Trophoblast cell (in vitro differentiated cells and primary cell): ENCODE measurements around the gene AKAP7.

ENCODE experiments used
- DNase-seq, 2 donors: peaks; one replicate each; pipeline ENCODE4 v3.0.0-alpha.2; 2016
- H2AFZ ChIP-seq: 2 replicates; pipeline ENCODE4 v1.6.1; 2013; ENCODE audit warnings: low read length, moderate library complexity, mild to moderate bottlenecking; ENCODE audit not compliant: insufficient read depth, poor library complexity
- H2AK5ac ChIP-seq: 2 replicates; pipeline ENCODE4 v1.6.1; 2013; ENCODE audit warnings: mild to moderate bottlenecking, low read length
- H2BK120ac ChIP-seq: 2 replicates; pipeline ENCODE4 v1.6.1; 2013; ENCODE audit warnings: low read length, mild to moderate bottlenecking, moderate library complexity; ENCODE audit not compliant: insufficient read depth, poor library complexity
- H2BK12ac ChIP-seq: 2 replicates; pipeline ENCODE4 v1.6.1; 2013; ENCODE audit warnings: mild to moderate bottlenecking, low read length, moderate library complexity
- H2BK5ac ChIP-seq: 2 replicates; pipeline ENCODE4 v1.6.1; 2013; ENCODE audit warnings: low read length, low read depth, moderate library complexity, mild to moderate bottlenecking; ENCODE audit not compliant: poor library complexity
- H3K14ac ChIP-seq: 2 replicates; pipeline ENCODE4 v1.6.1; 2013; ENCODE audit warnings: mild to moderate bottlenecking, low read length
- H3K18ac ChIP-seq: 2 replicates; pipeline ENCODE4 v1.6.1; 2013; ENCODE audit warnings: mild to moderate bottlenecking, low read length
- H3K23ac ChIP-seq: 2 replicates; pipeline ENCODE4 v1.6.1; 2013; ENCODE audit warnings: low read length
- H3K27ac ChIP-seq: 2 replicates; pipeline ENCODE4 v1.5.1; 2013; ENCODE audit warnings: low read depth, mild to moderate bottlenecking, inconsistent platforms, low read length, moderate library complexity
- H3K27me3 ChIP-seq: 2 replicates; pipeline ENCODE4 v1.6.1; 2013; ENCODE audit warnings: inconsistent platforms, mild to moderate bottlenecking, low read length, moderate library complexity; ENCODE audit not compliant: insufficient read depth
- H3K36me3 ChIP-seq, 2 experiments: 1 replicate in 1 of 2; 2 replicates in 1 of 2; pipeline ENCODE4 v1.6.1; 2013; ENCODE audit warnings: low read length in 2 of 2, mild to moderate bottlenecking in 2 of 2, moderate library complexity in 1 of 2; ENCODE audit not compliant: insufficient read depth in 2 of 2, control insufficient read depth in 1 of 2
- H3K4ac ChIP-seq: 2 replicates; pipeline ENCODE4 v1.6.1; 2013; ENCODE audit warnings: low read depth, mild to moderate bottlenecking, low read length, moderate library complexity
- H3K4me1 ChIP-seq, 2 experiments: 1 replicate in 1 of 2; 2 replicates in 1 of 2; pipeline ENCODE4 v1.6.1; 2013; ENCODE audit warnings: low read length in 2 of 2, mild to moderate bottlenecking in 2 of 2, moderate library complexity in 1 of 2; ENCODE audit not compliant: insufficient read depth in 2 of 2, control insufficient read depth in 1 of 2
- H3K4me2 ChIP-seq: 2 replicates; pipeline ENCODE4 v1.6.1; 2013; ENCODE audit warnings: inconsistent platforms, mild to moderate bottlenecking, low read length, moderate library complexity
- H3K4me3 ChIP-seq: 2 replicates; pipeline ENCODE4 v1.5.1; 2013; ENCODE audit warnings: mild to moderate bottlenecking, low read depth, low read length, inconsistent platforms
- H3K79me1 ChIP-seq: one replicate; pipeline ENCODE4 v1.6.1; 2013; ENCODE audit warnings: low read length
- H3K79me2 ChIP-seq: 2 replicates; pipeline ENCODE4 v1.6.1; 2013; ENCODE audit warnings: low read length, mild to moderate bottlenecking; ENCODE audit not compliant: control insufficient read depth, insufficient read depth, poor library complexity
- H3K9ac ChIP-seq: 2 replicates; pipeline ENCODE4 v1.6.1; 2013; ENCODE audit warnings: mild to moderate bottlenecking, low read length
- H3K9me3 ChIP-seq: 2 replicates; pipeline ENCODE4 v1.6.1; 2013; ENCODE audit warnings: low read depth, mild to moderate bottlenecking, control low read depth, inconsistent platforms, low read length; ENCODE audit not compliant: insufficient read depth
- H4K12ac ChIP-seq: 2 replicates; pipeline ENCODE4 v1.6.1; 2013; ENCODE audit warnings: low read depth, mild to moderate bottlenecking, low read length, moderate library complexity
- H4K8ac ChIP-seq: 2 replicates; pipeline ENCODE4 v1.6.1; 2013; ENCODE audit warnings: low read depth, mild to moderate bottlenecking, low read length, moderate library complexity
- H4K91ac ChIP-seq: one replicate; pipeline ENCODE4 v1.6.1; 2013; ENCODE audit warnings: low read depth, mild to moderate bottlenecking, low read length, moderate library complexity
- WGBS: extraction: QIAGEN DNeasy Blood & Tissue Kit; methylation state at CpG from one replicate; pipeline ENCODE4 v1.1.7; 2013; ENCODE audit warnings: missing lambda C conversion rate; ENCODE audit not compliant: insufficient read length, insufficient coverage; ENCODE audit errors: extremely low coverage; 5-methylcytosine and 5-hydroxymethylcytosine counted together

AKAP7 gene

GRCh38 chr6:131265939-131266338 is 130.7 kb downstream of the AKAP7 start:
- H3K14ac ChIP-seq = peak overlapping the region; percentile 51
- no peak overlapping the region for H4K91ac ChIP-seq
- H3K4me1 ChIP-seq = no peaks in the 10 kb centered on the region
- H3K27me3 ChIP-seq = no peaks in the 10 kb centered on the region
- no peaks in the 10 kb centered on the region for H3K9me3 ChIP-seq
- no peak overlapping the region for H3K4me2 ChIP-seq
- no peak overlapping the region for H2AFZ ChIP-seq
- no peak overlapping the region for H3K23ac ChIP-seq
- no peak overlapping the region for H2BK12ac ChIP-seq
- H2BK120ac ChIP-seq = no peak overlapping the region
- DNase-seq = no peak
- H3K36me3 ChIP-seq = no peaks in the 10 kb centered on the region
- no CpG with 5 or more reads among the region's 4 CpGs for WGBS
- no peak overlapping the region for H3K9ac ChIP-seq
- no peak overlapping the region for H3K27ac ChIP-seq
- no peak overlapping the region for H4K8ac ChIP-seq
- no peak overlapping the region for H2BK5ac ChIP-seq
- H4K12ac ChIP-seq = no peak overlapping the region
- no peak overlapping the region for H3K4ac ChIP-seq
- H3K18ac ChIP-seq = no peak overlapping the region
- no peaks in the 10 kb centered on the region for H3K79me1 ChIP-seq
- no peak overlapping the region for H3K4me3 ChIP-seq
- H3K79me2 ChIP-seq = no peaks in the 10 kb centered on the region
- no peak overlapping the region for H2AK5ac ChIP-seq

- Histone ChIP-seq H3K4me2 (no peak overlapping the region), H3K9me3 (no peaks in the 10 kb centered on the region), H3K23ac (no peak overlapping the region), H2BK120ac (no peak overlapping the region), H4K91ac (no peak overlapping the region), H3K4ac (no peak overlapping the region), H3K27me3 (no peaks in the 10 kb centered on the region), H2BK5ac (no peak overlapping the region), H4K12ac (no peak overlapping the region), H3K79me1 (no peaks in the 10 kb centered on the region), H3K79me2 (no peaks in the 10 kb centered on the region), H2BK12ac (no peak overlapping the region), H3K9ac (no peak overlapping the region), H3K18ac (no peak overlapping the region), H2AK5ac (no peak overlapping the region), H3K4me3 (no peak overlapping the region), H3K4me1 (no peaks in the 10 kb centered on the region), H2AFZ (no peak overlapping the region), H3K27ac (no peak overlapping the region), H3K36me3 (no peaks in the 10 kb centered on the region), H3K14ac (no peak overlapping the region), H4K8ac (no peak overlapping the region)
- no CpG with 5 or more reads among the region's 5 CpGs for WGBS
- DNase-seq = no peak
These were observed 133.0 kb downstream of the AKAP7 start for GRCh38 chr6:131268303-131268702.

DNA sequence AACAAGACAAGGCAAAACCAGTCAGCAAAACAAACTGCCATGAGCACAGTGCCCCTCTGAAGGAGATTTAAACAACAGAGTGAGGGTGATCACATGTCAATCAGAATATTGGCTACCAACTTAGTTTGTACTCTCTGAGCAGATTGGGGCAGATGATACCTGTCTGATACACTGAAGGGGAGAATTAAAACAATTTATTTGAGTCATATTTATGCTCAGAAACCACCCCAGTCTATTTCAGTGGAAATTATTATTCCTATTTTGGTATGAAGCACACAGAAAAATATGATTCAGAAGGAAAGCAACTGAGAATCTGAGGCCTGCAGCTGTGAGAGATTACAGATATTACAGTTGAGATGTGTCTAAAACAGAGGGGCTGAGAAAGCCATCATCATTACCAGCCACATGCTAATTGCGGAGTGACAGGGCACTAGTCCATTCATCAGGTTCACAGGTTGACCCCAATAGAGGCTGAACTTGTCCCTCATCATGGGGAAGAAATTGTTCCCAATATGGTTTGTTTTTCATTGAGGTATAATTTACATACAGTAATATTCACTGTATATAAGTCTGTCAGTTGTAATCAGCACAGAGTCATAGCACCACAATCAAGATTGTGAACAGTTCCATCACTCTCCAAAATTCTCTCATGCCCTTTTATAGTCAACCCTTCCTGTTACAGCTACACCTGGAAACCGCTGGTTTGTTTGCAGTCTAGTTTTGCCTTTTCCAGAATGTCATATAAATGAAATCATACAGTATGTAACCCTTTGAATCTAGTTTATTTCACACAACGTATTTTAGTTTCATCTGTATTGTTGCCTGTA is 134.5 kb downstream of the AKAP7 start:
- Histone ChIP-seq H3K9ac (no peak overlapping the region), H3K79me1 (no peaks in the 10 kb centered on the region), H2AK5ac (no peak overlapping the region), H3K27ac (no peak overlapping the region), H3K4me3 (no peak overlapping the region), H3K4me2 (no peak overlapping the region), H2AFZ (no peak overlapping the region), H3K14ac (no peak overlapping the region), H3K9me3 (no peaks in the 10 kb centered on the region), H4K91ac (no peak overlapping the region), H3K23ac (no peak overlapping the region), H3K27me3 (no peaks in the 10 kb centered on the region), H3K4me1 (no peaks in the 10 kb centered on the region), H3K79me2 (no peaks in the 10 kb centered on the region), H2BK120ac (no peak overlapping the region), H2BK5ac (no peak overlapping the region), H4K12ac (no peak overlapping the region), H3K4ac (no peak overlapping the region), H2BK12ac (no peak overlapping the region), H3K18ac (no peak overlapping the region), H3K36me3 (no peaks in the 10 kb centered on the region), H4K8ac (no peak overlapping the region)
- no CpG with 5 or more reads among the region's 3 CpGs for WGBS
- DNase-seq = no peak

DNA sequence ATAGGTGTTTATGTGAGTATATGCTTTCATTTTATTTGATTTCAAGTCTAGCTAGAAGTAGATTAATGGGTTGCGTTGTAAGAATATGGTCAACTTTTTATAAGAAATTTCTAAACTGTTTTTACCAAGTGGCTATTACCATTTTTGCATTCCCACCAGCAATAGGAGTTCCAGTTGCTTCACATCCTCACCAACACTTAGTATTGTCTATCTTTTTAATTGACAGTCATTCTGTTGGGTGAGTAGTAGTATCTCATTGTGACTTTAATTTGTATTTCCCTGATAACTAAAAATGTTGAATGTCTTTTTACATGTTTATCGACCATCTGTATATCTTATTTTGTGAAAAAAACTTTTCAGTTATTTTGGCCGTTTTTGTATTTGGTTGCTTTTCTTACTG is 135.3 kb downstream of the AKAP7 start:
- Histone ChIP-seq H2BK12ac (no peak overlapping the region), H3K4me2 (no peak overlapping the region), H3K4me1 (no peaks in the 10 kb centered on the region), H3K36me3 (no peaks in the 10 kb centered on the region), H3K18ac (no peak overlapping the region), H4K12ac (no peak overlapping the region), H3K79me2 (no peaks in the 10 kb centered on the region), H3K27ac (no peak overlapping the region), H4K8ac (no peak overlapping the region), H3K23ac (no peak overlapping the region), H4K91ac (no peak overlapping the region), H2BK120ac (no peak overlapping the region), H3K27me3 (no peaks in the 10 kb centered on the region), H3K79me1 (no peaks in the 10 kb centered on the region), H3K9me3 (no peaks in the 10 kb centered on the region), H3K9ac (no peak overlapping the region), H3K4ac (no peak overlapping the region), H2AK5ac (no peak overlapping the region), H3K14ac (no peak overlapping the region), H2AFZ (no peak overlapping the region), H2BK5ac (no peak overlapping the region), H3K4me3 (no peak overlapping the region)
- WGBS = no CpG with 5 or more reads among the region's 3 CpGs
- DNase-seq = no peak
